HG02885 (cell line): ENCODE data around the gene GNA15.

Experiments
- ATAC-seq: cut with Tn5 transposase; IDR thresholded peaks from one replicate; pipeline ENCODE4 v1.9.1; 2021; ENCODE audit warnings: mild to moderate bottlenecking; ENCODE audit not compliant: unreplicated experiment, poor library complexity

Gene GNA15

GRCh38 chr19:3105641-3106508 lies 30.0 kb upstream of the GNA15 start:
- ATAC-seq = no peak

- ATAC-seq = no peak
Observed at GRCh38 chr19:3106509-3107141, 29.2 kb upstream of the GNA15 start.

GRCh38 chr19:3107658-3108057 lies 28.2 kb upstream of the GNA15 start:
- no peak for ATAC-seq

GRCh38 chr19:3108775-3109174 lies 27.1 kb upstream of the GNA15 start:
- ATAC-seq = no peak

GRCh38 chr19:3109491-3109890 lies 26.3 kb upstream of the GNA15 start:
- ATAC-seq = no peak

- ATAC-seq = no peak
Observed at GRCh38 chr19:3110126-3110825, 25.6 kb upstream of the GNA15 start.

GRCh38 chr19:3111586-3112247 lies 24.1 kb upstream of the GNA15 start:
- no peak for ATAC-seq

- ATAC-seq = no peak
Observed at GRCh38 chr19:3112375-3113099, 23.3 kb upstream of the GNA15 start.

GRCh38 chr19:3113100-3114017 lies 22.5 kb upstream of the GNA15 start:
- ATAC-seq = no peak

GRCh38 chr19:3114018-3114726 lies 21.7 kb upstream of the GNA15 start:
- no peak for ATAC-seq

- ATAC-seq = no peak
Observed at GRCh38 chr19:3114811-3115210, 21.0 kb upstream of the GNA15 start.

- no peak for ATAC-seq
Observed at GRCh38 chr19:3115411-3115810, 20.4 kb upstream of the GNA15 start.

GRCh38 chr19:3115916-3116602 lies 19.8 kb upstream of the GNA15 start:
- no peak for ATAC-seq

GRCh38 chr19:3116621-3117020 lies 19.2 kb upstream of the GNA15 start:
- ATAC-seq = no peak

GRCh38 chr19:3117716-3118115 lies 18.1 kb upstream of the GNA15 start:
- no peak for ATAC-seq

- no peak for ATAC-seq
Observed at GRCh38 chr19:3118232-3119070, 17.4 kb upstream of the GNA15 start.

GRCh38 chr19:3119071-3119595 lies 16.7 kb upstream of the GNA15 start:
- ATAC-seq = no peak
